K562 (cell line): ENCODE data around the gene SH3BP5.

Experiments used
- CTCF ChIP-seq, 3 experiments: IDR thresholded peaks in 2 of 3; conservative IDR thresholded peaks in 1 of 3; 2 replicates each; pipeline ENCODE4 v1.5.1; 2011 to 2012; ENCODE audit warnings: low read length in 3 of 3, mild to moderate bottlenecking in 3 of 3, control low read depth in 2 of 3, improper control_type of control experiment in 1 of 3, inconsistent platforms in 1 of 3, low read depth in 1 of 3, mixed read lengths in 1 of 3, moderate library complexity in 1 of 3; ENCODE audit not compliant: insufficient read depth in 2 of 3
- EP300 ChIP-seq: IDR thresholded peaks from 2 replicates; pipeline ENCODE4 v1.6.1; 2012; ENCODE audit warnings: low read length, improper control_type of control experiment
- EZH2 ChIP-seq: IDR thresholded peaks from 2 replicates; pipeline ENCODE4 v1.6.1; 2012; ENCODE audit warnings: low read depth, mild to moderate bottlenecking, inconsistent platforms, low read length, borderline replicate concordance
- HINFP ChIP-seq: fragments of 450-650 bp; conservative IDR thresholded peaks from 2 replicates; pipeline ENCODE4 v1.6.1; 2016; ENCODE audit warnings: missing genetic modification characterization, low read depth, mild to moderate bottlenecking, control low read depth, missing compliant biosample characterization
- PHF8 ChIP-seq: fragments of 200-600 bp; sonication (generic); IDR thresholded peaks from 2 replicates; pipeline ENCODE4 v1.6.1; 2012; ENCODE audit warnings: mixed run types, mild to moderate bottlenecking, inconsistent platforms, low read length, moderate library complexity, borderline replicate concordance
- POLR2A ChIP-seq: fragments of 450-650 bp; conservative IDR thresholded peaks from 2 replicates; pipeline ENCODE4 v1.6.1; 2016
- RNF2 ChIP-seq: sonication (generic); IDR thresholded peaks from 2 replicates; pipeline ENCODE4 v1.6.1; 2016
- SIN3A ChIP-seq, 2 experiments: fragments of 150-350 bp in 1 of 2; IDR thresholded peaks; 2 replicates each; pipeline ENCODE4 v1.6.1; 2011 to 2016; ENCODE audit warnings: borderline replicate concordance in 2 of 2, low read depth in 2 of 2, low read length in 2 of 2, mild to moderate bottlenecking in 2 of 2, moderate library complexity in 2 of 2; ENCODE audit not compliant: control insufficient read depth in 1 of 2
- ZNF165 ChIP-seq: fragments of 250-450 bp; sonication (Bioruptor Pico); IDR thresholded peaks from 2 replicates; pipeline ENCODE4 v1.4.0; 2020; ENCODE audit warnings: borderline replicate concordance
- ZZZ3 ChIP-seq: fragments of 450-650 bp; IDR thresholded peaks from 2 replicates; pipeline ENCODE4 v1.6.1; 2016; ENCODE audit warnings: antibody characterized with exemption, mild to moderate bottlenecking, moderate library complexity
- TF ChIP-seq, protein P1 (sequence below): fragments of 250-450 bp; sonication (Bioruptor Pico); IDR thresholded peaks from 2 replicates; pipeline ENCODE4 v1.8.0; 2022; ENCODE audit warnings: moderate library complexity, mild to moderate bottlenecking, inconsistent platforms
- TF ChIP-seq, protein P2 (sequence below): fragments of 450-650 bp; IDR thresholded peaks from 2 replicates; pipeline ENCODE4 v1.6.1; 2016; ENCODE audit warnings: mild to moderate bottlenecking, moderate library complexity

DNA sequence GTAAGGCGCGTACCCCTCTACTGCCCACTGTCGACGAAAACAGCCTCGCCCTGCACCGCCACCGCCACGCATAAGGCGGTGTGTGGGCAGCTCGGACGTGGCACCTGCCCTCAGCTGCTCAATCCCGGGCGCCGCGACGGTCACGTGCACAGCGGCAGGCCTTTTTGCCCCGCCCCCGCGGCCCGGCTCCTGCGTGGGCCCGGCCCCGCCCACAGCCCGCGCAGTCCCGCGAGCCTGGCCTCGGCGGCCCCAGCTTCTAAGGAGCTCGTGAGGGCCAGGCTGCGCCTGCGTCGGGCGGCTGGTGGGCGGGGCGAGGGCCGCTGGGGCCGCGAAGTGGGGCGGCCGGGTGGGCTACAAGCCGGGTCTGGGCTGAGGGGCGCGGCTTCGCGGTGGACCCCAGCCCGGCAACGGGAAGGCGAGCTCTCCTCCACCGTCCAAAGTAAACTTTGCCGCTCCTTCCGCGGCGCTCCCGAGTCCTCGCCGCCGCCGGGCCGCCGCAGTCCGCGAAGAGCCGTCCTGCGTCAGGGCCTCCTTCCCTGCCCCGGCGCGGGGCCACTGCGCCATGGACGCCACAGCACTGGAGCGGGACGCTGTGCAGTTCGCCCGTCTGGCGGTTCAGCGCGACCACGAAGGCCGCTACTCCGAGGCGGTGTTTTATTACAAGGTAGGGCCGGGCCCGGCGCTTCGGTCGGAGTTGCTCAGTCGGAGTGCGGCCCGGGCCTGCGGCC is 126.3 kb downstream of the SH3BP5 start, which contains the start of gene CAPN7:
- peak; percentile 41 to 52 (median 45); a peak in 5 of 6 replicates for TF ChIP-seq CTCF (IDR thresholded peaks at IDR 0.05 in 2 of 3, conservative IDR thresholded peaks at IDR 0.05 in 1 of 3; ENCODE audit: insufficient read depth in 2 of 3, low read depth in 1 of 3, low read length in 3 of 3)
- peak; percentile 71 for TF ChIP-seq RNF2
- TF ChIP-seq SIN3A (IDR thresholded peaks at IDR 0.05; ENCODE audit: borderline replicate concordance in 2 of 2, control insufficient read depth in 1 of 2, low read depth in 2 of 2, low read length in 2 of 2) = peak; percentile 82 to 88; a peak in 3 of 4 replicates
- TF ChIP-seq, protein P1, sequence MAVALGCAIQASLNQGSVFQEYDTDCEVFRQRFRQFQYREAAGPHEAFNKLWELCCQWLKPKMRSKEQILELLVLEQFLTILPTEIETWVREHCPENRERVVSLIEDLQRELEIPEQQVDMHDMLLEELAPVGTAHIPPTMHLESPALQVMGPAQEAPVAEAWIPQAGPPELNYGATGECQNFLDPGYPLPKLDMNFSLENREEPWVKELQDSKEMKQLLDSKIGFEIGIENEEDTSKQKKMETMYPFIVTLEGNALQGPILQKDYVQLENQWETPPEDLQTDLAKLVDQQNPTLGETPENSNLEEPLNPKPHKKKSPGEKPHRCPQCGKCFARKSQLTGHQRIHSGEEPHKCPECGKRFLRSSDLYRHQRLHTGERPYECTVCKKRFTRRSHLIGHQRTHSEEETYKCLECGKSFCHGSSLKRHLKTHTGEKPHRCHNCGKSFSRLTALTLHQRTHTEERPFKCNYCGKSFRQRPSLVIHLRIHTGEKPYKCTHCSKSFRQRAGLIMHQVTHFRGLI (CRISPR knock-in tag) = 0 out of 2 replicates have a peak, but pooled peaks have one; percentile 18
- TF ChIP-seq HINFP (tag) = no peak
- peak; percentile 84 for TF ChIP-seq POLR2A
- TF ChIP-seq ZNF165 (CRISPR knock-in tag) = 0 out of 2 replicates have a peak, but pooled peaks have one; percentile 41
- no peak for TF ChIP-seq ZZZ3
- TF ChIP-seq, protein P2, sequence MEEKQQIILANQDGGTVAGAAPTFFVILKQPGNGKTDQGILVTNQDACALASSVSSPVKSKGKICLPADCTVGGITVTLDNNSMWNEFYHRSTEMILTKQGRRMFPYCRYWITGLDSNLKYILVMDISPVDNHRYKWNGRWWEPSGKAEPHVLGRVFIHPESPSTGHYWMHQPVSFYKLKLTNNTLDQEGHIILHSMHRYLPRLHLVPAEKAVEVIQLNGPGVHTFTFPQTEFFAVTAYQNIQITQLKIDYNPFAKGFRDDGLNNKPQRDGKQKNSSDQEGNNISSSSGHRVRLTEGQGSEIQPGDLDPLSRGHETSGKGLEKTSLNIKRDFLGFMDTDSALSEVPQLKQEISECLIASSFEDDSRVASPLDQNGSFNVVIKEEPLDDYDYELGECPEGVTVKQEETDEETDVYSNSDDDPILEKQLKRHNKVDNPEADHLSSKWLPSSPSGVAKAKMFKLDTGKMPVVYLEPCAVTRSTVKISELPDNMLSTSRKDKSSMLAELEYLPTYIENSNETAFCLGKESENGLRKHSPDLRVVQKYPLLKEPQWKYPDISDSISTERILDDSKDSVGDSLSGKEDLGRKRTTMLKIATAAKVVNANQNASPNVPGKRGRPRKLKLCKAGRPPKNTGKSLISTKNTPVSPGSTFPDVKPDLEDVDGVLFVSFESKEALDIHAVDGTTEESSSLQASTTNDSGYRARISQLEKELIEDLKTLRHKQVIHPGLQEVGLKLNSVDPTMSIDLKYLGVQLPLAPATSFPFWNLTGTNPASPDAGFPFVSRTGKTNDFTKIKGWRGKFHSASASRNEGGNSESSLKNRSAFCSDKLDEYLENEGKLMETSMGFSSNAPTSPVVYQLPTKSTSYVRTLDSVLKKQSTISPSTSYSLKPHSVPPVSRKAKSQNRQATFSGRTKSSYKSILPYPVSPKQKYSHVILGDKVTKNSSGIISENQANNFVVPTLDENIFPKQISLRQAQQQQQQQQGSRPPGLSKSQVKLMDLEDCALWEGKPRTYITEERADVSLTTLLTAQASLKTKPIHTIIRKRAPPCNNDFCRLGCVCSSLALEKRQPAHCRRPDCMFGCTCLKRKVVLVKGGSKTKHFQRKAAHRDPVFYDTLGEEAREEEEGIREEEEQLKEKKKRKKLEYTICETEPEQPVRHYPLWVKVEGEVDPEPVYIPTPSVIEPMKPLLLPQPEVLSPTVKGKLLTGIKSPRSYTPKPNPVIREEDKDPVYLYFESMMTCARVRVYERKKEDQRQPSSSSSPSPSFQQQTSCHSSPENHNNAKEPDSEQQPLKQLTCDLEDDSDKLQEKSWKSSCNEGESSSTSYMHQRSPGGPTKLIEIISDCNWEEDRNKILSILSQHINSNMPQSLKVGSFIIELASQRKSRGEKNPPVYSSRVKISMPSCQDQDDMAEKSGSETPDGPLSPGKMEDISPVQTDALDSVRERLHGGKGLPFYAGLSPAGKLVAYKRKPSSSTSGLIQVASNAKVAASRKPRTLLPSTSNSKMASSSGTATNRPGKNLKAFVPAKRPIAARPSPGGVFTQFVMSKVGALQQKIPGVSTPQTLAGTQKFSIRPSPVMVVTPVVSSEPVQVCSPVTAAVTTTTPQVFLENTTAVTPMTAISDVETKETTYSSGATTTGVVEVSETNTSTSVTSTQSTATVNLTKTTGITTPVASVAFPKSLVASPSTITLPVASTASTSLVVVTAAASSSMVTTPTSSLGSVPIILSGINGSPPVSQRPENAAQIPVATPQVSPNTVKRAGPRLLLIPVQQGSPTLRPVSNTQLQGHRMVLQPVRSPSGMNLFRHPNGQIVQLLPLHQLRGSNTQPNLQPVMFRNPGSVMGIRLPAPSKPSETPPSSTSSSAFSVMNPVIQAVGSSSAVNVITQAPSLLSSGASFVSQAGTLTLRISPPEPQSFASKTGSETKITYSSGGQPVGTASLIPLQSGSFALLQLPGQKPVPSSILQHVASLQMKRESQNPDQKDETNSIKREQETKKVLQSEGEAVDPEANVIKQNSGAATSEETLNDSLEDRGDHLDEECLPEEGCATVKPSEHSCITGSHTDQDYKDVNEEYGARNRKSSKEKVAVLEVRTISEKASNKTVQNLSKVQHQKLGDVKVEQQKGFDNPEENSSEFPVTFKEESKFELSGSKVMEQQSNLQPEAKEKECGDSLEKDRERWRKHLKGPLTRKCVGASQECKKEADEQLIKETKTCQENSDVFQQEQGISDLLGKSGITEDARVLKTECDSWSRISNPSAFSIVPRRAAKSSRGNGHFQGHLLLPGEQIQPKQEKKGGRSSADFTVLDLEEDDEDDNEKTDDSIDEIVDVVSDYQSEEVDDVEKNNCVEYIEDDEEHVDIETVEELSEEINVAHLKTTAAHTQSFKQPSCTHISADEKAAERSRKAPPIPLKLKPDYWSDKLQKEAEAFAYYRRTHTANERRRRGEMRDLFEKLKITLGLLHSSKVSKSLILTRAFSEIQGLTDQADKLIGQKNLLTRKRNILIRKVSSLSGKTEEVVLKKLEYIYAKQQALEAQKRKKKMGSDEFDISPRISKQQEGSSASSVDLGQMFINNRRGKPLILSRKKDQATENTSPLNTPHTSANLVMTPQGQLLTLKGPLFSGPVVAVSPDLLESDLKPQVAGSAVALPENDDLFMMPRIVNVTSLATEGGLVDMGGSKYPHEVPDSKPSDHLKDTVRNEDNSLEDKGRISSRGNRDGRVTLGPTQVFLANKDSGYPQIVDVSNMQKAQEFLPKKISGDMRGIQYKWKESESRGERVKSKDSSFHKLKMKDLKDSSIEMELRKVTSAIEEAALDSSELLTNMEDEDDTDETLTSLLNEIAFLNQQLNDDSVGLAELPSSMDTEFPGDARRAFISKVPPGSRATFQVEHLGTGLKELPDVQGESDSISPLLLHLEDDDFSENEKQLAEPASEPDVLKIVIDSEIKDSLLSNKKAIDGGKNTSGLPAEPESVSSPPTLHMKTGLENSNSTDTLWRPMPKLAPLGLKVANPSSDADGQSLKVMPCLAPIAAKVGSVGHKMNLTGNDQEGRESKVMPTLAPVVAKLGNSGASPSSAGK = peak; percentile 92
- peak; percentile 97; the same call in 1 of the 2 replicates for TF ChIP-seq PHF8
- TF ChIP-seq EZH2 = no peak
- no peak for TF ChIP-seq EP300
